HG03280 (cell line): Measurements from ENCODE around the gene FCHO1.
"Not testable (repeated sequence)": the region's sequence is repeated elsewhere in the genome, so short reads cannot be mapped to it uniquely, and the experiment has no call there.

ENCODE experiments used
- ATAC-seq: cut with Tn5 transposase; IDR thresholded peaks from one replicate; pipeline ENCODE4 v1.9.1; 2021; ENCODE audit warnings: mild to moderate bottlenecking, moderate library complexity; ENCODE audit not compliant: unreplicated experiment

FCHO1 gene

GRCh38 chr19:17762505-17763229 lies 11.4 kb downstream of the FCHO1 start:
- no peak for ATAC-seq

- no peak for ATAC-seq
Measured at GRCh38 chr19:17764348-17764747, 13.1 kb downstream of the FCHO1 start.

GRCh38 chr19:17765069-17765618 lies 13.9 kb downstream of the FCHO1 start:
- ATAC-seq, result no peak

GRCh38 chr19:17766543-17767131 lies 15.4 kb downstream of the FCHO1 start:
- no peak for ATAC-seq

- ATAC-seq, result no peak
Measured at GRCh38 chr19:17767559-17767958, 16.3 kb downstream of the FCHO1 start.

- ATAC-seq, result no peak
Measured at GRCh38 chr19:17770613-17771012, 19.3 kb downstream of the FCHO1 start.

- ATAC-seq, result no peak
Measured at GRCh38 chr19:17772172-17772571, 20.9 kb downstream of the FCHO1 start.

- no peak for ATAC-seq
Measured at GRCh38 chr19:17775245-17775927, 24.1 kb downstream of the FCHO1 start.

- ATAC-seq, result peak; percentile 75
Measured at GRCh38 chr19:17775991-17776803, 24.9 kb downstream of the FCHO1 start.

GRCh38 chr19:17777840-17778239 lies 26.6 kb downstream of the FCHO1 start:
- ATAC-seq, result not testable (repeated sequence)

- no peak for ATAC-seq
Measured at GRCh38 chr19:17778251-17778967, 27.1 kb downstream of the FCHO1 start.

GRCh38 chr19:17778968-17779929 lies 28.0 kb downstream of the FCHO1 start:
- no peak for ATAC-seq

GRCh38 chr19:17780781-17781180 lies 29.5 kb downstream of the FCHO1 start:
- ATAC-seq, result no peak

GRCh38 chr19:17783721-17784120 lies 32.4 kb downstream of the FCHO1 start:
- not testable (repeated sequence) for ATAC-seq

- no peak for ATAC-seq
Measured at GRCh38 chr19:17784201-17785008, 33.1 kb downstream of the FCHO1 start.

GRCh38 chr19:17787274-17787913 lies 36.1 kb downstream of the FCHO1 start:
- no peak for ATAC-seq

GRCh38 chr19:17788632-17789031 lies 37.4 kb downstream of the FCHO1 start:
- no peak for ATAC-seq
